ENCODE results near the gene PTPRC.

PTPRC gene

GRCh38 chr1:198677871-198678270 lies 39.0 kb downstream of the PTPRC start:
- no peak for DNase-seq

DNA sequence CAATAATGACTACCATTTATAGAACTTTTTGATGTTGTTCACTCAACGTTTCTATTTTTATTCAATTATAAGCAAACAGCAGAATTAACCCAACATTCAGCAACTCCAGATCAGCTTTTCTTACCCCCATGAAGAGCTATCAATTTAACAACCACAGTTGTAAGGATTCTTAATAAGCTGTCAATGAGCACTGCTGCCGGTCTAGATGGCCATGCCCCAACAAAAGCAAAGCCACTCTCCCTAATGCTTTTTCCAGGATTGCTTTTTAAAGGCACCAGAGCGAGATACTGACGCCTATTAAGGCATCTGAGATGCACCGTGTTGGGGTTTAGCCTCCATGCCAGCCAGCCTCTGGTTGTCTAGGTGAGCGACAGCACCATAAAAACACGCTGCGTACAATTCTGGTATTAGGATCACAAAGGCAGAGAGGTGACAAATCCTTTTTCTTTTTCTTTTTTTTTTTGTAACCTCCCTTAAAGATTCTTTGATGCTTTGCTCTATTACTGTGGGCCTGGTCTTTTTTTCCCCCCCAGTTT lies 39.5 kb downstream of the PTPRC start:
- DNase-seq: no peak

- no peak for DNase-seq
Observed at GRCh38 chr1:198678901-198679329, 40.1 kb downstream of the PTPRC start.

DNA sequence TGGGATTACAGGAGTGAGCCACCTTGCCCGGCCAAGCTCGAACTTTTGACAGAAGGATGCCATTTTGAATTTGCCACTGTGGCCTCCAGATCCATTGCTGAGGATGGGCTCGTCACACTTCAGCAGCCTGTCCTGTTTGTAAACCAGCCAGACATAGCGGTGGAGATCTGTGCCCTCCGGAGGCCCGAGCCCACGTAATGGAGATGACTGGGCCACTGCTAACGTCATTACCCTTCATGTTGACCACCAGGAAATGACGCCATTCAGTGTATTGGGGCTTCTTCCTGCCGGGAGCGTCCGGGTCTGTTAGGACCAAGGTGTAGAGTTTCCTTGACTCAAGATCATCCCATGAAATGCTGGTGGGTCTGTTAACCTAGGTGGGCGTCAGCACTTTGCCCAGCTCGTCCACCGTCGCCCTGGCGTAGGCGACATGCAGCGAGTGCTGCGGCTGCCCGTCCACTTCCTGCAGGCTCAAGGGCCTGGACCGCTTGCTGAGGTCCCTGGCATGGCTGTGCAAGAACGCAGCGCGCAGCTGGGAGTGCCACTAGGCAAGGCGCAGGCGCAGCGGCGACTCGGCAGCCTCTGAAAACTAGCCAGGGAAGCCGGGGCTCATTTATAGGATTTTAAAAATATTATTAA lies 40.8 kb downstream of the PTPRC start:
- no peak for DNase-seq

- DNase-seq: no peak
Observed at GRCh38 chr1:198680174-198680875, 41.5 kb downstream of the PTPRC start.

DNA sequence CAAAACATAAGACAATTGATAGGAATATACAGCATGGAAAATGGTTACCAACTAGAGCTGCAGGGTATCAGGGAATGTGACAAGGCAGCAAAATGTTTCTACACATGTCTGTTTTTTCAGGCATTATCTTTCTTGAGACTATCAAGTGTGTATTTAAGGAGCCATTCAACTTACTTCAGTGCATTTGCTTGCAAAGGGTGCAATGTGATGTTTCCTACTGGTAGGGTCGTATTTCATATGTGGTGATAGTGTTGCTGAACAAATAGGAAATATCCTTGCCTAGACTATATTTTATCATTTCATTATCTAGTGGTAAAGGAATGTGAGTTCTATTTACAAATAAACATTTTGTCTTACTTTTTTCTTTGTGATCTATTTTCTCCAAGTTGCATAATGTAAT lies 42.4 kb downstream of the PTPRC start:
- DNase-seq: no peak

DNA sequence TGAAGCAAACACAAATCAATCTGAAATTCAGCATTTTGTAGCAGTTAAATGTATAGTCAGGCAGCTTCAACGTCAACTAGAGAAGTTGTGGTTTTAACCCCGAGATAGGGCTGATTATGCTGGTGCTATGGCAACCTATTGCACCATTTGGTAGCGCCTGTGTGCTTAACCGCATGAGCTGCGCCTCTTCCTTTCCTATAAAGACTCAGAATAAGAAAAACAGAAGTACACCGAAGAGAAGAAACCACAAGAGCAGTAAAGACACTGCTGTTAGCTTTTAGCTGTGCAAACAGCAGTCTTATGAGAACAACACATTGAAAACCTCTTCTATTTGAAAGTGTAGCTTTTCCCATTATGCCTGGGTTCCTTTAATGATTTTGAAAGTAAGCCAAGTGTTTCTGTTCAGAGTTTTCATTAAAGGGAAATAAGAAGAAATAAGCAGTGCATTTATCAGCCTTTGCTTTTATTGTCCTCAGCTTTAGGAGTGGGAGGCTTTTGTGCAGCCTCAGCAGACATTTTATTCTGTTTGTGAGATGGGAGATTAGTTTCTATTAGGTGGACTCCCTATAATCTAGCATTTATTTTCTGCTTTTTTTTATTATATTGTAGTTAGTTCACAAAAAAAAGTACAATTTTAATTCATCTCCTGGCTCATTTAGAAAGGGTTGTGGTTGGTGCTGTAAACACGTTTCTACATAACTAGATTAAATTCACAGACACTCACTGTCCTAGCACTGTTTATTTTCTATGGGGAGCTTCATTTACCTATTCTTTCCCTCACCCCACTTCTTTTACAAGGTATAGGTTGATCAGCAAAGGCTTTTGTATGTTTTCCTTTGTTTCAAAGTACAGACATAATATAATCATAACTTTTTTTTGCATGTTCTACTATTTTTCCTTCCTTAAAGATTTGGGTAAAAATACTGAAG lies 43.3 kb downstream of the PTPRC start:
- peak; percentile 86 to 89 for DNase-seq

DNA sequence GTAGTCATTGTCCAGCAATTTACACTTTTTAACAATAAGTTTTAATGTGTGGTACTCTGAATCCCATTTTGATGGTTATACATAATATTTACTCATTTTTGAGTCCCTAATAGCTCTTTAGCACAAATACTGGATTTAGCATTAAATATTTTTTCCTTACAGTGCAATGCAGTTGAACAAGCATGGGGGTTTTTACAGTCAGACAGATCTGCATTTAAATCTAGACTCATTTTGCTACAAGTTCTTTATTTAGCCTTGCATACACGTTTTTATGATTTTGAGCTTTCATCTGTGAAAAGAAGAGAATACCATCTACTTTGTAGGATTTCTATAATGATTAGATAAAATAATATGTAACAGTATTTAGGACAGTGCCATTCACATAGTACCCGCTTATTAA lies 44.0 kb downstream of the PTPRC start:
- DNase-seq: no peak

GRCh38 chr1:198683449-198683848 lies 44.6 kb downstream of the PTPRC start:
- no peak for DNase-seq

DNA sequence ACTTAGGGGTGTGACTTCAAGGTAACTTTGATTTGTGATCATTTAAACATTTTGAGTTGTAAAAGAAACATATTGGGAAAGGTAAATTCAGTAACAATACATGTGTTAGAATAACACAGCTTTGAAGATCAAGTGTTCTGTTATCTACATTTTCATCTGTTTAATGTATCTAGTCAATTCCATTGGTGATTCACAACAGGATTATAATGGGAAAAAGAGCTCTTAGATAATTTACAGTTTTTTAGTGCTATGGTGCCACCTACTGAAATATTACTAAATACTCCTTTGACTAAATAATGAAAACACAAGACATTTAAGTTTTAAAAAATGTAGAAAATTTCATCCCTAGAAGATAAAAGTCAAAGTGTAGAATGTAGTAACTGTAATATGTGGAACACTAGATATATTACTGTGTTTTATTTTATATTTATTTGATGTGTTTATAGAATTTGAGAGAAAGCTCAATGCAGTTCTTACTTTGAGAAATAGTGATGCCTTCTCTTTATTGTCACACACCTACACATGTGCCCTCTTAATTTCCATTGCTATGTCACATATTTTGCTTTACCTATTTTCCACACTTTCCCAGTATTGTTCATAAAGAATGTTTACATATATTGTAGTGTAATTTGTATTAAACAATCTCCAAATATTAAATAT lies 47.4 kb downstream of the PTPRC start:
- DNase-seq: peak; percentile 41 to 79

DNA sequence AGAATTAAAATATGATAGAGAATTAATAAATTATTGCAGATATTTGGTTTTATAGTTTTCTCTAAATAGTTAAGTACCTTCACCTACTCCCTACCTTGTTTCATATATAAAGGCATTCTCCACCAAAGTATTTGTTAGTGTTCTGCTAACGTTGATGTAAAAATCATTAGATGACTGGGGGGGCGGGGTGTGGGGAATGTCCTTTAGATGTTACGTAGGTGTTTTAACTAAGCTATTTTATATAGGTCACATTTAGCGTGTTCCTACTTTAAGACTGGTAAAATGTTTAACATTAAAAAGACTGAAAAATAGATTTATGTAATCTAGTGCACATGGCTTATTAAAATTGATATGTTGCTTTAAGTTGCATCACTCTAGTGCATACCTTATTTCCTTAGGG lies 48.6 kb downstream of the PTPRC start:
- no peak for DNase-seq

- DNase-seq: no peak
Observed at GRCh38 chr1:198691063-198691462, 52.2 kb downstream of the PTPRC start.

DNA sequence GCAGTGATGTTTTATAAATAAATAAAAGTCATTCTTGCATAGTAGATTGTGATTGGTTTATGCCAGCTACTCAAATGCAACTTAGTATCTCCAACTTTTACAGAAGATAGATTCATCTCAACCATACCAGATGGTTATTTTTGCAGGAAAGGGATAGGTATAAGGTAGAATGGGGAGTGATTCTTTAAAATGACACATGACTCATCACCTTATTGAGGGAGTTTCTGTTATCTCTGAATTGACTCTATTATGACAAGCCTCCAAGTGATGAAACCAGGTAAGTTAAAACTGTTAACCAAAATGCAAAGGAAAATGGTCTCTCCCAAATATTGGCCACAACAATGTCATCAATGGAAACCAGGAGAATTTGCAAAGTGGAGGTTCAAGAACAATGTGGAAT lies 54.5 kb downstream of the PTPRC start:
- DNase-seq: no peak

GRCh38 chr1:198694542-198694941 lies 55.7 kb downstream of the PTPRC start:
- DNase-seq: no peak

- DNase-seq: no peak
Observed at GRCh38 chr1:198696211-198696610, 57.4 kb downstream of the PTPRC start.

- peak; percentile 69 to 87 for DNase-seq
Observed at GRCh38 chr1:198699167-198700015, 60.6 kb downstream of the PTPRC start.

DNA sequence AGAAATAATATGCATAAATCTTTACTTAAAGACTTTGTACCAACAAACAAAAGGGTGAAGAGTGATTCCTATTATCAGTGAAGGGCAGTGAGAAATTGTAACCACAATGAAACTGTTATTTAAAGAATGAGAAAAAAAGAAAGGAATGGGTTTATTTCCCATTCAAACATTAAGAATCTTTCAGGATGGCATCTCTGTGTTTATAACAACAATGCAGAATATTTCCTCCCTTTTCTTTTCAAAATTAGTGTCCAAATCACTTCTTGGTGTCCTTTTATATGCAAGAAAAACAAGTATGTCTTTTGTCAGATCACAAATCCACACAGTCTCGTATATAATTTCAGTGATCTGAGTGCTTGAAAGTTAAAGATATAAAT lies 61.2 kb downstream of the PTPRC start:
- DNase-seq: no peak

DNA sequence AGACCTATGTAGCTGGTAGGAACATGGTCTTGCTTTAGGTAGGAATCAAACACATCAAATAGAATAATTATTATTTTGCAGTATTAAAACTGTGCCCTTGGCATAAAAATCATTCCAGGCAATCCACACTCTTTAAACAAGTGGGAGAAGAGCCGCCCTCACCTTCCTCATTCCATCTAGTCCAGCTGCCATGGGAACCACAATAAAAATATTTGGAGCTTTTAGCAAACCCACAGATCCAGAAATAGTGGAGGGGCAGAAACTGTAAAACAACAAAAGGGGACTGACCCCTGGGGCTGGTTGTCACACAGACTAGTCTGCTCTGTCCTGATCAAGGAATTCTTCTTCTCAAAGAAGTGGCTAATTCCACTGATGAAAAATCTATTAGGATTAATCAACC lies 61.6 kb downstream of the PTPRC start:
- DNase-seq: no peak

DNA sequence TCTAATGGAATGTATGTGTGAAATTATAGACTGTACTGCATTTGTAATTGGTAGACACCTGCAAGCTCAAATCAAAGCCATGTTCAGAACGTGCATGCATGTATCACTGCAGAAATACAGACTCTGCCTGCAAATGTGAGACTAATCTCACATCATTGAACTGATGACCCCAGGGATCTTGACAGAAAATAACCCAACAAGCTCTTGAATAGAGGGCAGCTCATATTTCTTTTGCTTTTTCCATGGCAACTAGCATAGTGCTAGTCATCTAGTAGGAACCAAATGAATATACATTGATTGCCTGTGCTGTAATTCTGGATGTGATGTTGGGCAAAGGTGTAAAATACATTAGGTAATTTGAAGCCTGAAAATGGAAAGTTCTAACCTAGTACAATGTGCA lies 62.4 kb downstream of the PTPRC start:
- peak in 1 of 2 experiments; percentile 34 for DNase-seq

- DNase-seq: peak; percentile 19 to 59
Observed at GRCh38 chr1:198701766-198702539, 63.1 kb downstream of the PTPRC start.
